GM18505 (cell line): ENCODE data around the gene CD24.
A peak's percentile ranks its signal among the peaks of the same experiment; 100 is the strongest.

ENCODE experiments used
- ATAC-seq: cut with Tn5 transposase; IDR thresholded peaks from one replicate; pipeline ENCODE4 v1.9.1; 2021; ENCODE audit not compliant: unreplicated experiment
- POLR2A ChIP-seq: IDR thresholded peaks from 4 replicates; pipeline ENCODE4 v1.6.1; 2011; ENCODE audit warnings: borderline replicate concordance; ENCODE audit not compliant: insufficient read depth, insufficient read length; ENCODE audit errors: extremely low read depth

Gene CD24

DNA sequence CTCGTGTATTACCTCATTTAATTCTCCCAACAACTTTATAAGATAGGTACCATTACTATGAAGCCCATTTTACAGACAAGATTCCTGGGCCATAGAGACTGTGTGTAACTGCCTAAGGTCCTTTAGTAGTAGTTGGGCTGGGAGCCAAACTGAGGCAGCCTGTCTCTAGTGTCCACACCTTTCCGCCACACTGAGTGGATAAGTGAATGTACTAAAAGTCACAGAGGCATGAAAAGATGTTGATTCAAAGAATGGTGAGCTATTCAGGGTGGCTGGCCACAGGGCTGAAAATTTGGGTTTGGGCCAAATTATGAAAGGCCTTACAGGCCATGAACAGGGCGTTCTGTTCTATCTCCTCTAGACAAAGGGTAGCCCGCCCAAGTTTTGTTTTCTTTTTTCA is 11.0 kb downstream of the CD24 start:
- ATAC-seq, result no peak
- TF ChIP-seq POLR2A, result no peak

GRCh38 chr6:106961801-106962200 is 12.7 kb downstream of the CD24 start:
- no peak for TF ChIP-seq POLR2A
- ATAC-seq, result no peak

- TF ChIP-seq POLR2A, result no peak
- no peak for ATAC-seq
Observed at GRCh38 chr6:106961136-106961535, 13.4 kb downstream of the CD24 start.

DNA sequence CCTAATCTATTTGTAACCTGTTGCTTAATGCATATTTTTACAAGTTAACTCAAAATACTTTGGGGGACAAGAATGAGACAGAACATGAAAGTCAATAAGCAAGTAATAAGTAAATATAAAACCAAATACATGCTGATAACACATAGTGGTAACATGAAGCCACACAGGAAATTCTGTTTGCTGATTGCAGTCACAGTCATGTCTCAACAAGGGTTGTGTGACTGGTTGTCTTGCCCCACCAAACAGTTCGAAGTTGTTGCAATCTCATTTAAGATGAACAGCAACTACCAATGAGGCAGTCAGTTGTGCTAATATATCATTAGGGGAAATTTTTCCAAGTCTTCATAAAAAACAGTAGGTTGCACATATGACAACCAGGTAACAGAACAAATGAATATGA is 14.5 kb downstream of the CD24 start:
- no peak for ATAC-seq
- TF ChIP-seq POLR2A, result no peak

DNA sequence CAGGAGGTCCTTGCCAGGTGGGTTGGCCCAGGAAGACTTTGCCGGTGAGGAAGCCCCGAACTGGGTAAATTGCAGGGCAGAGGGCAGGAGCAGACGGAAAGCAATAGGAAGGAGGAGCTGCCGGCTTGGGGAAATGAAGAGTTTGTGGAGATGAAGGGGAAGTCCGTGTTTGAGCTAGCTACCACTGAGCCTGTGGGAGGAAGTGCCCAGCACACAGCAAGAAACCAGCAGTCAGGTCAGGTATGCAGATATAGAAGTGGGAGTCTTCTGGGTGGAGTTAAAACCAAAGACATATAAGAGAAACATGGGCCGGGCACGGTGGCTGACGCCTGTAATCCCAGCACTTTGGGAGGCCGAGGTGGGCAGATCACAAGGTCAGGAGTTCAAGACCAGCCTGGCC is 34.7 kb downstream of the CD24 start:
- no peak for TF ChIP-seq POLR2A
- ATAC-seq, result peak; percentile 59

- TF ChIP-seq POLR2A, result no peak
- no peak for ATAC-seq
Observed at GRCh38 chr6:106939208-106939607, 35.3 kb downstream of the CD24 start.

- no peak for ATAC-seq
- TF ChIP-seq POLR2A, result no peak
Observed at GRCh38 chr6:106927531-106928398, 46.8 kb downstream of the CD24 start.

GRCh38 chr6:106925948-106926347 is 48.6 kb downstream of the CD24 start:
- no peak for ATAC-seq
- no peak for TF ChIP-seq POLR2A

GRCh38 chr6:106924694-106925523 is 49.6 kb downstream of the CD24 start:
- ATAC-seq, result no peak
- TF ChIP-seq POLR2A, result no peak

DNA sequence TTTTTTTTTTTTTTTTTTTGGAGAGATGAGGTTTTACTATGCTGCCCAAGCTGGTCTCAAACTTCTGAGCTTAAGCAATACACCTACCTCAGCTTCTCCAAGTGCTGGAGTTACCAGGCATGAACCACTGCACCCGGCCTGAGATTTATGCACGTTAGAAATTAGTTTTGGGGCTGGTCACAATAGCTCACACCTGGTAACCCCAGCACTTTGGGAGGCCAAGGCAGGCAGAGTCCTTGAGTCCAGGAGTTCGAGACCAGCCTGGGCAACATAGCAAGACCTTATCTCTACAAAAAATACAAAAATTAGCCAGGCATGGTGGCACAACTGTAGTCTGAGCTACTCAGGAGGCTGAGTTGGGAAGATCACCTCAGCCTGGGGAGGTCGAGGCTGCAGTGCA is 51.9 kb downstream of the CD24 start:
- ATAC-seq, result no peak
- TF ChIP-seq POLR2A, result no peak
